NCI-H1694 (cell line): ENCODE measurements around the gene PALLD.
"Not testable (repeated sequence)": the region's sequence is repeated elsewhere in the genome, so short reads cannot be mapped to it uniquely, and the experiment has no call there.

ENCODE experiments used
- DNase-seq: peaks from one replicate; lab custom pipeline; 2025; lab: John Stamatoyannopoulos, UW

The PALLD gene

DNA sequence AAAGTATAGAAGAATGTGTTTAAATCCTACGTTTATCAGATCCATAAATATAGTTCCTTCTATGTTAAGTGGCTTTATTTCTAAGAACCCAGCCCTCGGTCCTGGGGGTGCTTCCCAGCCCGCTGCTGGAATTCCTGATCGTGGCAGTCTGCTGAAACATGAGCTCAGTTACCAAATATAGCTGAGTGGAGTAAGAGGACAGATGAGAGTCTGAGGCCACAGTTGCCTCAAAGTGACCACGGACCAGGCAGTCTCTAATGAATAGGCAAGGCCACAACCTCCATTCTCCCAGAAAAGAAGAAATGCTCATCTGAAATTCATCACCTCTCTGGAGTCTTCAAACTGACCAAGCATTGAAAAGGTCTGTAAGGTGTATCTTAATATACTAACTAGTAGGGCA lies at the start of gene PALLD:
Gene PALLD, plus strand, starts transcription at position 219 of the 400 bp plus-strand sequence.
- no peak for DNase-seq

- DNase-seq, result not testable (repeated sequence)
Observed at GRCh38 chr4:168449063-168449462, 47.8 kb upstream of the PALLD start.

- no peak for DNase-seq
Observed at GRCh38 chr4:168449719-168450452, 47.0 kb upstream of the PALLD start.

DNA sequence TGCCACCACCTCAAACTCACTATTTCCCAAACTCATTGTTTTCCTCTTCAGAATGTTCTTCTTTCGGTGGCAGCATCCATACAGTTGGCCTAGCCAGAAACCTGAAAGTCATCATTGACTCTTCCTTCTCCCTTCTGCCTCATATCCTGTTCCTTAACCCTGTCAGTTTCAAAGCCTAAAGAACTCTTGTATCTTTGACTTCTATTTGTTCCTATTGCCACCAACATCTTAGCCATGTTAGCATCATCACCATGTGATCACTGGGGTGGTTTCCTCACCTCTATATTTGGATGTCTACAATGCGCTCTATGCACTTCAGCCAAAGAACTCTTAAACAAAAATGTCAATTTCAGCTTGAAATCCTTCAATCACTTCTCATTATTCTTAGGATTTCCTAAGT lies 45.5 kb upstream of the PALLD start:
- no peak for DNase-seq

DNA sequence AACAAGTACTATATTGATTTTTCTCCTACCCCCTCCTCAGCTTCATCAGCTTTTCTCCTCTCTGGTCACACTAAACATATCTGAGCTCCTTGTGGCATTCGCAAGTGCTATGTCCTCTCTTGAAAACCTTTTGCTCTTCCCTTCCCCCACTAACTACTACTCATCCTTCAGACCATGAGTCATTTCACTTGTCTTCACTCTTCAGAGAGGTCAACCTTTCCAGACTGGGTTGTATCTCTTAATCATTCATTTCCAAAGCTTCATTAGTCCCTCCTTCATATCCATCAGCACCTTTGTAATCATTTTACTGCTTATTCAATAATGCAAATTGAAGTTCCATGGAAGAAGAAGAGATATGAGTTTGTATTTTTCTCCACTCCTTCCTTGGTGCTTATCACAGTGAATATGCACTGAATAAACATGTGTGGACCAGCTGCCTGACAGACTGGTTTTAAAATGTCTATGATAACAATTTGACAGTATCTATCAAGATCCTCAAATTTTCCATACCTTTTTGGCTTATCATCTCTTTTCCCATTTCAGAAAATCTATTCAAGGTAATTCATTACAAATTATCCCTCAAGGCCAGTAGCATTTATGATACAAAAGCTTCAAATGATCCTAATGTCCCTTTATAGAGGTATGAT lies 45.0 kb upstream of the PALLD start:
- DNase-seq, result no peak

DNA sequence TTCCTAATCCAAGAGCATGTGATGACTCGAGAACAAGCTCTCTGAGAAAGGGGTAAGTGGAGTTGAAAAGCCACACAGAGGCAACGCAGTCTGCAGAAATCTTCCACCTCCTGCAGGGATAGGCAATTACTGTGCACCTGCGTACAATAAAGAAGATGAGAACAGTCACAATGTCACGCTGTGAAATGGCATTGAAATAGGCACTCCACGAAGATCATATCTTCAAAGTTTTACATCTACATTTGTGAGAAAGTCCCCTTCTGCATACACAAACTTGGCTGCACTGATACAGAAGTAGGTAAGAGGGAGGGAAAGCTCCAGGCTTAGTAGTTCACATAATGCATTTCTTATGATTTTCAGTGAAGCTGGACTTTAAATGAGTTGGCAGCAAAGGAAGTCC lies 43.7 kb upstream of the PALLD start:
- DNase-seq, result no peak

- not testable (repeated sequence) for DNase-seq
Observed at GRCh38 chr4:168458256-168458655, 38.6 kb upstream of the PALLD start.

DNA sequence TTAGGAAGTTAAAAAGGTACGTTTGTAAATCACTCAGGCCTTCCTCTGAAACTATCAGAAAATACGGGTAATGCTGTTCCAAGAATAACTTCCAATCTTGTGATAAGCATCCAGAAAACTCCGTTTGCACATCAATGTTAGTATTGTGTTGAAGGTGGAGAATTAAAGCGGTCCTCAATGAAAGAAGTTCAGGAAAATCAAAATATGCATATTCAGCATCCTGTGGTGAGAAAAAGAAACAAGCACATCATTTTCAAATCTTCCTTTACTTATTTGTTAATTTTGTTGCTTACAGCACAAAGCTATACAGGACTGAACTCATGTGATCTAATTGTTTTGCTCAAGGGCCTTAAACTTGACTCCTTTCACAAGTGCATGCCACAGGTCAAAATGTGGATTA lies 35.0 kb upstream of the PALLD start:
- no peak for DNase-seq

GRCh38 chr4:168472920-168473319 lies 23.9 kb upstream of the PALLD start:
- DNase-seq, result no peak

DNA sequence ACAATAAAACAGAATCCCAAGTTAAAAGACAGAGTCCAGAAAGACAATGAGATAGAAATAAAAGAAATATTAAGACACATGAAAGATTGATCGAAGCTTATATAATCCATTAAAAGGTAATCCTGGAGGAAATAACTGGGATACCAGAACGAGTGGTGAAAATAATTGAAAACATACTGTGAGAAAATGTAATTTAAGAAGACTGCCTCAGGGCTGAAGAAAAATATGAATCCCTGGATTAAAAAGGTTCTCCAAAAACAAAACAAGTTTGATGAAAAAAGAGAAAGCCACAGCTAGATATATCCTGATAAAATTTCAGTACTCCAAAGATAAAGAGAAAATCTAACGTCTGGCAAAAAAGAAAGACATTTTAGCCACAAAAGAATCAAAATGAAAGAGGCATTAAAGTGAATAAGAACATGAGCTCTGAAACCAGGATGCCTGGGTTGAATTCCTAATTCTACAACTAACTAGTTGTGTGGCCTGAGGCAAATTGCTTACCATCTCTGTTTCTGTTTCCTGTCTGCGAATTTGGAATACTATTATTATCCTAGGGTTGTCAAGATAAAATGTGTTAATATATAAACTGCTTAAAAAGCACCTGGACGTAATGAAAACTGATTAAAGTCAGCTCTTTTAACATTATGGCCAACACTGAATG lies 22.1 kb upstream of the PALLD start:
- DNase-seq, result no peak

GRCh38 chr4:168475745-168476144 lies 21.1 kb upstream of the PALLD start:
- no peak for DNase-seq

GRCh38 chr4:168478868-168479267 lies 18.0 kb upstream of the PALLD start:
- DNase-seq, result no peak

- no peak for DNase-seq
Observed at GRCh38 chr4:168480931-168481611, 15.8 kb upstream of the PALLD start.

DNA sequence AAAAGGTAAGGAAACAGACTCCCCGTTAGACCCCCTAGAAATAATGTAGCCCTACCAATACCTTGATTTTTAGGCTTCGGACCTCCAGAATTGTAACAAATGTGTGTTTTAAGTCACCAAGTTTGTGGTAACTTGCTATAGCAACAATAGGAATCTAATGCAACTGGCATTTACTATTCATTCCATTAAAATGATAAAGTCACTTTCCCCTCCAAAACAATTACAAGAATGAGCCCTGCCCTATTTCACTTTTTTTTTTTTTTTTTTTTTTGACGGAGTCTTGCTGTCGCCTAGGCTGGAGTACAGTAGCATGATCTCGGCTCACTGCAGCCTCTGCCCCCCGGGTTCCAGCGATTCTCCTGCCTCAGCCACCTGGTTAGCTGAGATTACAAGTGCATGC lies 13.0 kb upstream of the PALLD start:
- DNase-seq, result no peak

DNA sequence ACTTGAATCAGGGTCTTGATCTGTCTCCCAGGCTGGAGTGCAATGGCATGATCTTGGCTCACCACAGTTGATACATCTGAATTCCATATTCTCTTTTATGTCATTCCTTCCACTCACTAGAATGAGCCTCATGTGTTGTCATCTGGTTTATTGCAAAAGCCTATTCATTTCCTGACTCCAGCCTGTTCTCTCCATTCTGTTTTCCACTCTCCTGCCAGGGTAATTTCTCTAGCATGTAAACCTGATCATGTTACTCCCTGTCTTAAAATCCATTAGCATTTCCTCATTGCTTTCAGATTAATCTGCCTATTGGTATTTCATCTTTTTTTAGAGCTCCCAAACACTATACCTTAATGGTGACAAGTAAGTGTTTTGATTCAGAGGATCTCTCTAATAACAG lies 12.2 kb upstream of the PALLD start:
- no peak for DNase-seq

DNA sequence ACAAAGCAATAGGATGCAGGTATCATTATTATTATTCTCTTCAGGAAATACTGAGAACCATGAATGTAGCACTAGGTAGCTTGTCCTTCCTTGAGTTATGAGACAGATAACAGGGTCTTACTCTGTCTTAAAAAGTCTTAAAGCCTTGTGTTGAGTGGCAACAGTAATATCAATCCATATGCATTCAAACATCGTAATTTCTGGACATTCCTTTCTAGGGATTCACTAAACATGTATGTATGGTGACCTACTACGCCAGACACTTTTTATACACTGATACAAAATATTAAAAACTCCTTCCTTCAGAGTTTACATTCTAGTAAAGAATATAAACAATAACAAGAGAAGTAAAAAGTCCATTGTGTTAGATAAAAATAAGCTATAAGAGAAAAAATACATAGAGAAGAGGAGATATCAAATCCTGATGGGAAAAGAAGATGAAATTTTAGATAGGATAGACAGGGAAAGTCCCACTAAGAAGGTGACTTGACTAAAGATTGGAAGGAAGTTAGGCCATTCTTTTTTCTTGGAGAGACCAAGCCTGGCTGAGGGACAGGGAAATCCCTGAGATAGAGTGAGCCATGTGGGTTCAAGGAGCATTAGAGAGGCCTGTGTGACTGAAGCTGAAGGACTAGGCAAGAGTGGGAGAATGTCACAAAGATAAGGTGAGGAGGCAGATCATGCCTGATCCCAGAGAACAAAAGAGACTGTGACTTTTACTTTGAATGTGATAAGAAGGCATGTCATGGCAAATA lies 11.5 kb upstream of the PALLD start:
- no peak for DNase-seq

GRCh38 chr4:168486912-168487281 lies 10.0 kb upstream of the PALLD start:
- no peak for DNase-seq

GRCh38 chr4:168487282-168488035 lies 9.4 kb upstream of the PALLD start:
- no peak for DNase-seq

DNA sequence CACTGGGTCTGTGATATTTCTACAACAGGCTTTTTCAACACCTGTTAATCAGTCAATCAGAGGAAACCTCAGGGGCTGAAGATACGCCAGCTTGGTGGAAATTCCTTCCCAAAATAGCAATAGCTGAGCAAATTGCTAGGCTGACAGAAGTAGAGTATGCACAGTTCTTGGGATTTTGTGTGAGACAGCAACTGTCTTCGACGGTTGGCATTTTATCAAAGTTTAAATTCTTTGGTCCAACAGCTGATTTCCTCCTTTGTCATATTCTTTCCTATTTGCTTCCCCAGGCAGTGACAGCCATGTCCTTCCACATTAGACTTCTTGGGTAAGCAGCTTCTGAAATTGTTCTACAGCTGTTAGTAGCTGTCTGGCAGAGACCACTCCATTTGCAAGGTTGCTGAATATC lies 8.0 kb upstream of the PALLD start:
- DNase-seq, result no peak

GRCh38 chr4:168489616-168490015 lies 7.2 kb upstream of the PALLD start:
- no peak for DNase-seq

GRCh38 chr4:168490711-168491110 lies 6.1 kb upstream of the PALLD start:
- DNase-seq, result no peak
